Thyroid gland (tissue), 4 donors: ENCODE results near the gene NEDD4L. TPM values are rescaled to one million over a fixed set of nuclear protein-coding genes. Genes with fewer than 3 reads are reported as not detected.

Experiments used
- DNase-seq, 2 donors: peaks; one replicate each; pipeline ENCODE4 v3.0.0-alpha.2; 2019
- H3K27ac ChIP-seq, 3 donors: fragments of 200-600 bp; sonication (generic); 1 replicate in 2 of 3; 2 replicates in 1 of 3; pipeline ENCODE4 v1.5.1; 2016 to 2019; ENCODE audit warnings: mild to moderate bottlenecking in 1 of 3, moderate library complexity in 1 of 3
- H3K27me3 ChIP-seq: fragments of 200-600 bp; sonication (generic); one replicate; pipeline ENCODE4 v1.5.1; 2019
- H3K36me3 ChIP-seq, 2 donors: fragments of 200-600 bp; sonication (generic); one replicate each; pipeline ENCODE4 v1.5.1; 2016 to 2019
- H3K4me1 ChIP-seq, 2 donors: fragments of 200-600 bp; sonication (generic); one replicate each; pipeline ENCODE4 v1.5.1; 2017 to 2019
- H3K4me3 ChIP-seq, 3 donors: fragments of 200-600 bp; sonication (generic); replicated peaks in 1 of 3; 1 replicate in 2 of 3; 2 replicates in 1 of 3; pipeline ENCODE4 v1.5.1; 2016; ENCODE audit warnings: mild to moderate bottlenecking in 1 of 3
- H3K9me3 ChIP-seq: fragments of 200-600 bp; sonication (generic); one replicate; pipeline ENCODE4 v1.5.1; 2017
- CTCF ChIP-seq, 6 experiments: fragments of 200-600 bp in 3 of 6; fragments of 450-650 bp in 3 of 6; sonication (generic) in 3 of 6; IDR thresholded peaks; one replicate each; pipeline ENCODE4 v1.5.1; 2016 to 2019; ENCODE audit warnings: antibody characterized with exemption in 6 of 6, mild to moderate bottlenecking in 2 of 6, inconsistent platforms in 1 of 6, moderate library complexity in 1 of 6
- POLR2A ChIP-seq, 2 donors: fragments of 450-650 bp; IDR thresholded peaks; one replicate each; pipeline ENCODE4 v1.6.1; 2017; ENCODE audit warnings: antibody characterized with exemption in 2 of 2, mild to moderate bottlenecking in 2 of 2, moderate library complexity in 1 of 2
- WGBS, 2 donors: methylation state at CpG; one replicate each; pipeline ENCODE4 v1.1.5; 2017; 5-methylcytosine and 5-hydroxymethylcytosine counted together
- intact Hi-C: fragments of 100-400 bp; cut with DNase I; formaldehyde crosslinking; loops from one replicate; pipeline ENCODE4 v1.15.1; 2023
- total RNA-seq, 4 donors: library from RNA; depleted of rRNA; stranded (reverse); fragments of >200 nt; gene quantifications; one replicate each; pipeline ENCODE4 v1.2.3, GENCODE V29; 2016

Gene NEDD4L
- total RNA-seq, 4 donors from 2014 or later, result 61.5 to 105 (median 78.0) TPM

- H3K4me1 ChIP-seq, result peaks cover 15 to 33% of the 10 kb centered on the region in 2 donors
- intact Hi-C loops, result no loop called here
- peak; percentile 33 to 43 for DNase-seq
- 38 to 52% methylated on average over 5 of the region's 5 CpGs for WGBS, 2 donors
- H3K9me3 ChIP-seq, result no peaks in the 10 kb centered on the region
- H3K27me3 ChIP-seq, result no peaks in the 10 kb centered on the region
- H3K36me3 ChIP-seq, result no peaks in the 10 kb centered on the region
- no peak overlapping the region for H3K4me3 ChIP-seq
- peak overlapping the region; percentile 3 to 84 (median 74) for H3K27ac ChIP-seq
- TF ChIP-seq POLR2A (IDR thresholded peaks at IDR 0.05) (no peak), CTCF (IDR thresholded peaks at IDR 0.05) (no peak)
Observed at GRCh38 chr18:58269931-58270330, 225.9 kb downstream of the NEDD4L start.

- no peaks in the 10 kb centered on the region for H3K9me3 ChIP-seq
- intact Hi-C loops, result no loop called here
- no peaks in the 10 kb centered on the region for H3K36me3 ChIP-seq
- H3K27ac ChIP-seq, result peak overlapping the region; percentile 3 to 84 (median 74)
- no peaks in the 10 kb centered on the region for H3K27me3 ChIP-seq
- WGBS, 2 donors, result 88% methylated on average over 4 of the region's 4 CpGs
- no peak for DNase-seq
- TF ChIP-seq CTCF (IDR thresholded peaks at IDR 0.05) (no peak), POLR2A (IDR thresholded peaks at IDR 0.05) (no peak)
- peaks cover 13 to 35% of the 10 kb centered on the region in 2 donors for H3K4me1 ChIP-seq
- H3K4me3 ChIP-seq, result no peak overlapping the region
Observed at GRCh38 chr18:58270396-58270795, 226.4 kb downstream of the NEDD4L start.

- H3K4me3 ChIP-seq, result no peak overlapping the region
- H3K27me3 ChIP-seq, result no peaks in the 10 kb centered on the region
- 85 to 89% methylated on average over 2 of the region's 2 CpGs for WGBS, 2 donors
- TF ChIP-seq CTCF (IDR thresholded peaks at IDR 0.05) (no peak), POLR2A (IDR thresholded peaks at IDR 0.05) (no peak)
- no peak for DNase-seq
- H3K9me3 ChIP-seq, result no peaks in the 10 kb centered on the region
- no peaks in the 10 kb centered on the region for H3K36me3 ChIP-seq
- intact Hi-C loops, result no loop called here
- peaks cover 16 to 34% of the 10 kb centered on the region in 2 donors for H3K4me1 ChIP-seq
- no peak overlapping the region for H3K27ac ChIP-seq
Observed at GRCh38 chr18:58271770-58272169, 227.7 kb downstream of the NEDD4L start.

- H3K9me3 ChIP-seq, result no peaks in the 10 kb centered on the region
- no peak overlapping the region for H3K27ac ChIP-seq
- peaks cover 19 to 37% of the 10 kb centered on the region in 2 donors for H3K4me1 ChIP-seq
- no peaks in the 10 kb centered on the region for H3K36me3 ChIP-seq
- no peak for TF ChIP-seq POLR2A (IDR thresholded peaks at IDR 0.05)
- no peak for TF ChIP-seq CTCF (IDR thresholded peaks at IDR 0.05)
- DNase-seq, result no peak
- H3K4me3 ChIP-seq, result no peak overlapping the region
- intact Hi-C loops, result no loop called here
- 95 to 96% methylated on average over 6 of the region's 6 CpGs for WGBS, 2 donors
- H3K27me3 ChIP-seq, result no peaks in the 10 kb centered on the region
Observed at GRCh38 chr18:58272209-58272608, 228.2 kb downstream of the NEDD4L start.

- H3K4me1 ChIP-seq, result peaks cover 22 to 40% of the 10 kb centered on the region in 2 donors
- intact Hi-C loops, result no loop called here
- TF ChIP-seq POLR2A (IDR thresholded peaks at IDR 0.05) (no peak), CTCF (IDR thresholded peaks at IDR 0.05) (no peak)
- no peak for DNase-seq
- H3K9me3 ChIP-seq, result no peaks in the 10 kb centered on the region
- H3K4me3 ChIP-seq, result no peak overlapping the region
- no peaks in the 10 kb centered on the region for H3K36me3 ChIP-seq
- H3K27me3 ChIP-seq, result no peaks in the 10 kb centered on the region
- no peak overlapping the region for H3K27ac ChIP-seq
- WGBS, 2 donors, result 90 to 91% methylated on average over 7 of the region's 7 CpGs
Observed at GRCh38 chr18:58272779-58273435, 228.9 kb downstream of the NEDD4L start.
